ENCODE results near the gene MIF. TPM values are rescaled to one million over a fixed set of nuclear protein-coding genes. Genes with fewer than 3 reads are reported as not detected.
"Not testable (repeated sequence)": the region's sequence is repeated elsewhere in the genome, so short reads cannot be mapped to it uniquely, and the experiment has no call there.

MIF gene
- total RNA-seq, 1 donor from 2014 or later, result 956 TPM

DNA sequence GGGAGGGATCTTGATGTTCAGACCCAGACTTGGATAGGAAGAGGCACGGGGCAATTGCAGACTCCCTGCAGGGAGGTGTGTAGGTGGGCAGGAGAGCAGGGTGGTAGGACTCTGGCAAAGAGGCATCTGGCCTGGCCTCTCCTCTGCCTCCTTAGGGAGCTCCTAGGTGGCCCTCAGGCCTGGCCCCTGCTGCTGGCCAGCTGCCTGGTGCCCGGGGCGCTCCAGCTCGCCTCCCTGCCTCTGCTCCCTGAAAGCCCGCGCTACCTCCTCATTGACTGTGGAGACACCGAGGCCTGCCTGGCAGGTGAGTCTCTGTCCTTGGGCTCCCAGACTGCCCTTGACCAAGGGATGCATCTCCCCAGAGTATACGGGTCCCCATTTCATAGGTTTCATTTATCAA, 16.6 kb upstream of the MIF start:
- no peak for ATAC-seq

- no peak for ATAC-seq
Observed at GRCh38 chr22:23878219-23878618, 16.0 kb upstream of the MIF start.

DNA sequence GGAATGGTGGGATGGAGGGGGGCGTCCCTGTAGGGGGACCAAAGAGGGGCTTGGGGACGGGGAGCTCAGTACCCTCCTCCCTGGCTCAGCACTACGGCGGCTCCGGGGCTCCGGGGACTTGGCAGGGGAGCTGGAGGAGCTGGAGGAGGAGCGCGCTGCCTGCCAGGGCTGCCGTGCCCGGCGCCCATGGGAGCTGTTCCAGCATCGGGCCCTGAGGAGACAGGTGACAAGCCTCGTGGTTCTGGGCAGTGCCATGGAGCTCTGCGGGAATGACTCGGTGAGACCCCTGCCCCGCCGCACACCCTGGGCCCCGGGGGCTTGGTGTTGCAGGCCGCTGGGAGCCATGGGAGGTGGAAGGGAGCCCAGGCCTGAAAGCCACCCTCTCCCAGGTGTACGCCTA, 11.8 kb upstream of the MIF start:
- no peak for ATAC-seq

DNA sequence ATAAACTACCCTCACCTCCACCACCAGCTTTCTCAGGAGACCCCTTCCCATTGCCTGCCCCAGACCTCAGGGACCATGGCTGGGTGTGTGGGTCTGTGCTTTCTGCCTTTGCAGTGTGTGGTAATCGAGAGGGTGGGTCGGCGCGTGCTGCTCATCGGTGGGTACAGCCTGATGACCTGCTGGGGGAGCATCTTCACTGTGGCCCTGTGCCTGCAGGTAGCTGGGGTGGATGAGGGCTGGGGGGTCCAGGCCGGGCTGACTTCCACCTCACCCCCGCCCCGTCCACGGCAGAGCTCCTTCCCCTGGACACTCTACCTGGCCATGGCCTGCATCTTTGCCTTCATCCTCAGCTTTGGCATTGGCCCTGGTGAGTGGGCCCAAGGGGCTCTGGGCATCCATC, 10.5 kb upstream of the MIF start:
- no peak for ATAC-seq

DNA sequence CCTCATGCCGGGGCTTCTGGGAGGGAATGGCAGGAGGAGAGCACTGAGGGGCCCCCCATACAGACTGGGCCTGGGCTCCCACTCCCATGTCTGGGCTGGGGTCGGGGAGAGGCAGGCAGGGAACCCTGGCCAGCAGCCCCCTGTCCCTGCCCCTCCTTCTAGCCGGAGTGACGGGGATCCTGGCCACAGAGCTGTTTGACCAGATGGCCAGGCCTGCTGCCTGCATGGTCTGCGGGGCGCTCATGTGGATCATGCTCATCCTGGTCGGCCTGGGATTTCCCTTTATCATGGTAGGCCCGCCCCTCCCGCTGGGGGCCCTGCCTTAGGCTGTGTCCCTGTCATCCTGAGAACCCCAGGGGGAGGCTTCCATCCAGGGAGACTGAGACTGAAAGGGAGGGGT, 10.0 kb upstream of the MIF start:
- no peak for ATAC-seq

- no peak for ATAC-seq
Observed at GRCh38 chr22:23888615-23889401, 5.4 kb upstream of the MIF start.

DNA sequence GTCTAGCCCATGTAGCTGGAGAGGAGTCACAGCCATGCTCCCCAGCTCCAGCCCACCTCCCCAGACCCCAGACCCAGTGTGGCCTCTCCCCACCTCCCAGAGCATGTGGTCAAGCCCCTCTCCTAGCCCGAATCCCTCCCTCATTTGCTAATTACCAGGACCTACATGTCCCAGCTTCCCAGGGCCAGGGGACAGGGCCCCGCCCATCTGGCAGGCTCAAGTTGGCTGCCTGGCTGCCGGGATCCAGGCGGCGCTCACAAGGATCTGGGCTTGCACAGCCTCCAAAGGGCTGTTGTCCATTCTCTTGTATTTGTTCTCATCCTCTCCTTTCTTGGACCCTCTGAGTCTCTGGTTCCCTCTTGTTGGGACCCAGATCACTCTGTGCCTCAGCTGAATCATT, 4.6 kb upstream of the MIF start:
- no peak for ATAC-seq

- ATAC-seq, result no peak
Observed at GRCh38 chr22:23891726-23892125, 2.5 kb upstream of the MIF start.

DNA sequence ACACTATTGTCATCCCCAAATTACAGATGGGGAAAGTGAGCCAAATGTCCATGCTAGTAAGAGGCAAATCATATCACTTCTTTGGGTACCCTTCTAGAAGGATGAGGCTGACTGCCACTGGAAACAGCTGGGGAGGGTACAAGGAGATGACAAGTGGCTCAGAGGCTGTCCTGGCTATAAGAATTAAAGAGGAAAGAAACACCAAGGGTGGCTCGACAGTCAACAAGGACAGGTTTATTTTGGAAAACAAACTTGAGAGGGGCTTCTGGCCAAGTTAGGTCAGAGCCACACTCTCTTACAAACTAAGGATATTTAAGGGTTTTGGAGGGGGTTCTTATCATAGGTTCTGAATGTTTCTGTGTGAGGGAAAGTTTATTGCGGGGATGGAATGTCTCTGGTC, 2.1 kb upstream of the MIF start:
- no peak for ATAC-seq

GRCh38 chr22:23892706-23893105, 1.5 kb upstream of the MIF start:
- ATAC-seq, result no peak

DNA sequence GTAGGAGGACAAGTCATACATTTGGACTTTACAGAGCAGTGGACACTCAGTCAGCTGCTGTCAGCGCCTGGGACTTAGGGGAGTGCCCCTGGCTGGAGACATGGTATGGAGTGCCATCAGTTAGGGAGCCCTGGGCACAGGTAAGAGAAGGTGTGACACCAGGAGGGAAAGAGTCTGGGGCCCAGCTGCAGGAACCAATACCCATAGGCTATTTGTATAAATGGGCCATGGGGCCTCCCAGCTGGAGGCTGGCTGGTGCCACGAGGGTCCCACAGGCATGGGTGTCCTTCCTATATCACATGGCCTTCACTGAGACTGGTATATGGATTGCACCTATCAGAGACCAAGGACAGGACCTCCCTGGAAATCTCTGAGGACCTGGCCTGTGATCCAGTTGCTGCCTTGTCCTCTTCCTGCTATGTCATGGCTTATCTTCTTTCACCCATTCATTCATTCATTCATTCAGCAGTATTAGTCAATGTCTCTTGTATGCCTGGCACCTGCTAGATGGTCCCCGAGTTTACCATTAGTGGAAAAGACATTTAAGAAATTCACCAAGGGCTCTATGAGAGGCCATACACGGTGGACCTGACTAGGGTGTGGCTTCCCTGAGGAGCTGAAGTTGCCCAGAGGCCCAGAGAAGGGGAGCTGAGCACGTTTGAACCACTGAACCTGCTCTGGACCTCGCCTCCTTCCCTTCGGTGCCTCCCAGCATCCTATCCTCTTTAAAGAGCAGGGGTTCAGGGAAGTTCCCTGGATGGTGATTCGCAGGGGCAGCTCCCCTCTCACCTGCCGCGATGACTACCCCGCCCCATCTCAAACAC, 850 bp upstream of the MIF start:
- ATAC-seq, result peak; percentile 0

- ATAC-seq, result peak; percentile 60
Observed at GRCh38 chr22:23894710-23895598, 771 bp downstream of the MIF start.

GRCh38 chr22:23895599-23896144, 1.5 kb downstream of the MIF start:
- no peak for ATAC-seq

DNA sequence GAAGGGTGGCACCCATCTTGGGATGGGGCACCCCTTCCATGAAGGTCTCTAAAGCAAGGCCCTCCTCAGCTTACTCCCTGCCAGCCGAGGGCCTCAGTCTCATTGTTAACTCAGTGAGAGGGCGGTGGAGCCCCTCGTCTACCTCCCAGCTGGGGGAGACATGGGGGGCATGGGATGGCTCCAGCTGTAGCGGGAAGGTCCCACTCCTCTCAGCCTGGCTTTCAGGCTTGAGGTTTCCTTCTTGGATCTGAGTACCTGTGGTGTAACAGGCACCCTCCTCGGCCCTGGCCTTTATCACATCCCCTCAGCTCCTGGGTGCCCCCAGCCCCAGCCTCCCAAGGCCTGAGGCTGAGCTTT, 2.0 kb downstream of the MIF start:
- ATAC-seq, result no peak

DNA sequence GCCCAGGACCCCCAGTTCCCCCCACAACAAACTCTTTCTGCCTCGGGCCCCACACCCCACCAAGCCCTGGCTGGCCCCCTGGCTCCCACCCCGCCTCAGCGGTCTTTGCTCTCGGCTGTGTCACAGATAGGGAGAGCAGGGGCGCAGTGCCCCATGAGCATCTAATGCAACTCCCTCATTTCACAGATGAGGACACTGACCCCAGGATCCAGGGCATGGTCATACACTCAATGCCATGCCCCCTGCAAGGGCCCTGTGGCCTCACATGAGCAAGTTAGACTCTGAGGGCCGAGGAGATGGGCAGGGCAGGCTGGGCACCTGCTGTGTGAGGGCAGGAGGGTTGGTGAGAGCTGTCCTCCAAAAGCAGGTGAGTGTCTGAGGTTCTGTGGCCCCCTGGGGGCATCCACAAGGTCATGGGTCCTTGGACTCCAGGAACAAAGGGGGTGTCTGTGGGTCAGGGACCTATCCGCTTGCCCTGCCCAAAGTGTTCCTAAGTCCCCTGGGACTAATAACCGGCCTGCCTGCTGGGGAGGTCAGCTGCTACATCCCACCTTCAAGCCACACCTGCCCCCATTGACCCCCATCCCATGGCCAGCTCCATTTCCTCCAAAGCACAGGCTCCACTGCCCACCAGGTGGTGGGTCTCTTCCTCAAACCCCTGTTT, 2.5 kb downstream of the MIF start:
- ATAC-seq, result no peak

- ATAC-seq, result no peak
Observed at GRCh38 chr22:23897320-23897719, 3.1 kb downstream of the MIF start.

DNA sequence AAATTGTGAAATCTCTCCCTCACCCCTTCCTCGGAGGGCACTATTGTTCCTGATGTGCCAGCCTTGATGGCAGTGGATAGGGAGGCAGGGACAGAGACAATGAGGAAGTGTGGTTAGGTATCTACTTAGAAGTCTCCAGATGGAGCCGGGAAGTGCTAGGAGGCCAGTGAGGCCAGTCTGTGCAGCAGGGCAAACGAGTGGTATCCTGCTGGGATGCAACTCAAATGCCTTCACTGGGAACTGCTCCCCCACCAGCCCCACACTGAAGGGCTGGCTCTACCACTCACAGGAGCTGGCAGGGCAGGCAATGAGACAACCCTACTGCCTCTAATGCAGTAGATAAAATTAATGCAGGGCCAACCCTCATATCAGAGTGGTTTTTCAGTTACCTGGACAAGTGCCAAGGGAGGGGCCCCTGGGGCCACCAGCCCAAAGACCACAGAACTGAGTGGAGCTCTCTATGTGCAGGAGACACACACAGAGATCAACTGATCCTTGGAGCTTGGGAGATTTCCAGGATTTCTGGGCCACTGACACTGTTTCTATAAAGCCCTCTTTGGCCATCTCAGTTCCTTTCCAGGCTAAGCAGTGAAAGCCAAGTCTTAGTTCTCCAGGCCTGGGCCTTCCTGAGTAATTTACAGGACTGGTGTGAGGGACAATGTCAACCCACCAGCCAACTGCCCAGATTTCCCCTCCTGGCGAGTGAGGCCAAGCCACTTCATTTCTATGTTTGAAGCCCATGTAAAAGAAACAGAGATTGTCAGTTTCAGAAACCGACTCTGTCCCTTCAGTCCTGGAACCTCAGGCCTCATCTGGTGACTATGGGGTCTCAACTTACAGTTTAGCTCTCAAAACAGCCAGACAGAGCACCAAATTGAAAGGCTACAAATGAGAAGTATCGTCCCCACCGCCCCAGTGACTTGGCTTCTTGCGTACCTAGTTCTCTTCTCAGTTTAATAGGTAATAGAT, 4.1 kb downstream of the MIF start:
- no peak for ATAC-seq

DNA sequence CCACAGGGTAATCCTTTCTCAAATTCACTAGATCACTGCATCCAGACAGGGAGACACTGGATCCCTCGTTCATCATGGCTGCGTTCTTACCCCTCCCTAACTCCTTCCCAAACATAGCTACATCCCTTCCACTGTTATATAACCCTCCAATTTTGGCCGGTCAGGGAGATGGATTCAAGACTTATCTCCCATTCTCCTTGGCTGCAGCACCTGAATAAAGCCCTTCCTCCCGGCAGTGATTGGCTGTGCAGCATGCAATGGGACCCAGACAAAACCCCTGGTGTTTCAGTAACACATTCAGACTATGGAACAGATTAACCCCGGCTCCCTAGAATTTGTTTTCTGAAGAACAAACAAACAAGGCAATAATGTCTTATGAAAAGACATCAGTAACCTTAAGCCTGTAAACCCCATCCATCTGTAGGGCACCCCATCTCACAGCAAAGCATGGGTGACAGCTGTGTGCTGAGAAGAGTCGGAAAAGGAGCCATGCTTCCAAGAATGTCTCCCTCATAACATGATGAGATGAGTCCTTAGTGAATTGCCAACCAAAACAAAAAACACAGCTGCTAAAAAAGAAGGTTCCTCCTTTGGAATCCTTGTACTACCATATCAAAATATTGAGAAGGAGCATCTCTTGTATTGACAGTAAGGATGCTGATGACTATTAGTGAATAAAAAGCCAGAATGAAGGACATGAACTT, 5.0 kb downstream of the MIF start:
- no peak for ATAC-seq

DNA sequence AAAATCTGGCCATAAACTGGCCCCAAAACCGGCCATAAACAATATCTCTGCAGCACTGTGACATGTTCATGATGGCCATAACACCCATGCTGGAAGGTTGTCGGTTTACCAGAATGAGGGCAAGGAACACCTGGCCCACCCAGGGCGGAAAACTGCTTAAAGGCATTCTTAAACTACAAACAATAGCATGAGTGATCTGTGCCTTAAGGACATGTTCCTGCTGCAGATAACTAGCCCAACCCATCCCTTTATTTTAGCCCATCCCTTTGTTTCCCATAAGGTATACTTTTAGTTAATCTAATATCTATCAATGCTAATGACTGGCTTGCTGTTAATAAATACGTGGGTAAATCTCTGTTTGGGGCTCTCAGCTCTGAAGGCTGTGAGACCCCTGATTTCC, 6.0 kb downstream of the MIF start:
- not testable (repeated sequence) for ATAC-seq

DNA sequence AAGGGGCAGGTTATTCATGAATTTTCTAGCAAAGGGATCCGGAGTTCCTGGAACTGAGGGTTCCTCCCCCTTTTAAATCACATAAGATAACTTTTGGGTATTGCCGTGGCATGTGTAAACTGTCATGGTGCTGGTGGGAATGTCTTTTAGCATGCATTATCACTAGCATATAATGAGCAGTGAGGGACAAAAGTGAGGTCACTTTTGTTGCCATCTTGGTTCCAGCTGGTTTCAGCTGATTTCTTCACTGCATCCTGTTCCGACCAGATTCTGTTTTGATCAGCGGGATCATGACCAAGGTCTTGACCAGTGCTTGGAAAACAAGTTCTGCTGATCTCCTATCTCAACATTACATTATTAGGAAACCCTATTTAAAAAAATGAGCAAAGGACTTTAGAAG, 7.4 kb downstream of the MIF start:
- ATAC-seq, result no peak
